ENCODE results near the gene LEPROT.

LEPROT gene

DNA sequence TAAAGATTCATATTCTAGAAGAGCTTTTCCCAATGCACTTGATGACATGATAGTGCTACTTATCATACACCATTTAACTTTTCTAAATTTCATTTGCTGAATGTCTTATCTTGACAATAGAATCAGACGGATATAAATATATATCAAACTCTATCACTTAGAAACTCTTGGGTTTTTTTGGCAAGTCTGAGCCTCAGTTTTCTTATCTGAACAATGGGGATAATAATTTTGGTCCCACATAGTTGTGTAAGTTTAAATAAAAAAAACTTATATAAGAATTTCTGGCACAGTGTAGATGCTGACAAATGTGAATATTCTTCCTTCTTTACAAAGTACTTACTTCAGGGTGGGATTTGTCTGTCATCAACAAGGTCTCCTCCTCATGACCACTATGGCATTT lies 21.5 kb upstream of the LEPROT start:
- Mint-ChIP-seq H3K9me3 (no peaks in the 10 kb centered on the region), H3K27ac (no peak overlapping the region), H3K4me3 (no peak overlapping the region), H3K27me3 (peaks cover 12% of the 10 kb centered on the region), H3K36me3 (peaks cover 5% of the 10 kb centered on the region), H3K4me1 (peaks cover 7% of the 10 kb centered on the region)
- ATAC-seq, result no peak

DNA sequence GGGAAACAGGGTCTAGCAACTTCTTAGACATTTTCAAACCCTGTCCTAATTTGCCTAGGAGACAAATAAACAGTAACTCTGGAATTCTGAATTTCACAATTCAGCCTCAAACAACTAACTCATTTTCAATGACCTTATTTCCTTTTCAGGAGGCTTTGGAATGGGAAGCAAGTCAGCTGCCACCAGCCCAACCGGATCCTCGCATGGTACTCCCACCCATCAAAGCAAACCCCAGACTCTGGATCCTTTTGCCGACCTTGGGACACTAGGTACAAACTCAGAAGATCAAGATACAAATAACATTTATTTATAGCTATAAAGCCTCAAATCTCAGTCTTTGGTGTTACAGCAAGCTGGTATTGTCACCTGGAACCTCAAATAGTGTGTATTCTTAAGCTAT lies 18.9 kb upstream of the LEPROT start:
- peaks cover under 1% of the 10 kb centered on the region for H3K4me1 Mint-ChIP-seq
- H3K27me3 Mint-ChIP-seq, result peaks cover 23% of the 10 kb centered on the region
- H3K4me3 Mint-ChIP-seq, result no peak overlapping the region
- H3K9me3 Mint-ChIP-seq, result no peaks in the 10 kb centered on the region
- no peak overlapping the region for H3K27ac Mint-ChIP-seq
- peaks cover 6% of the 10 kb centered on the region for H3K36me3 Mint-ChIP-seq
- ATAC-seq, result no peak

DNA sequence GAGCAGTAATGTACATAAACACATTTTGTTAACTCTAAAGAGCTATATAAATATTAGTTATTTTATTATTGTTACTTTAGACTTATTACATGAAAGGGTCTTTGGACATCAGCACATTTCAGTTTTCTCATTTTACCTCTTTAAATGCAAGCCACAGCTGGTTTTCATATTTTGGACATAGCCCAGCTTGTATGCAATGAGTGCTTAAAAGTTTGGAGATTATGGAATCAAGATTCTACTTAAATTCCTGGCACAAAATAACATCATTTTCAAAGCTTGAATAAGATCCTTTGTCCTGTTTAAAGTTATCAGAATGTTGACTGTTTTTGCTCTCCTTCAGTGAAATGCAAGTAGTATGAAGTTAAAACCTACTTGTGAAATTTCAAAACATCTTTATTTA lies 15.5 kb upstream of the LEPROT start:
- Mint-ChIP-seq H3K4me1 (no peaks in the 10 kb centered on the region), H3K4me3 (no peak overlapping the region), H3K27ac (no peak overlapping the region), H3K27me3 (peaks cover 24% of the 10 kb centered on the region), H3K36me3 (peaks cover 16% of the 10 kb centered on the region), H3K9me3 (no peaks in the 10 kb centered on the region)
- no peak for ATAC-seq

DNA sequence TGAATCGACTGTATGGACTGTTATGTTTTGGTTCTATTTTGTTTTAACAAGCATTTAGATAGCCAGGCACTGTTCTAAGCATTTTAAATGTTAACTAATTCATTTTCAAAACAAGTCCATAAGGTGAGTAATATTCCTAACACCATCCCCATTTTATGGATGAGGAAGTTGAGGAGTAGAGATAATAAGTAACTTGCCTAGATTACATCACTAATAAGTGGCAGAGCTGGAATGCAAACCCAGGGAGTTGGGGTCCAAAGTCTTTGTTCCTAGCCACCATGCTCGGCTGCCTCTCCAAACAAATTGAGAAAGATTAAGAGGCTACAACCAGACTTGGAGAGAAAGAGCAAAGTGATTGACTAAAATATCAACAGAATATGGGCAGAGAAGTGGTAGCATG lies 12.6 kb upstream of the LEPROT start:
- no peaks in the 10 kb centered on the region for H3K4me1 Mint-ChIP-seq
- ATAC-seq, result no peak

DNA sequence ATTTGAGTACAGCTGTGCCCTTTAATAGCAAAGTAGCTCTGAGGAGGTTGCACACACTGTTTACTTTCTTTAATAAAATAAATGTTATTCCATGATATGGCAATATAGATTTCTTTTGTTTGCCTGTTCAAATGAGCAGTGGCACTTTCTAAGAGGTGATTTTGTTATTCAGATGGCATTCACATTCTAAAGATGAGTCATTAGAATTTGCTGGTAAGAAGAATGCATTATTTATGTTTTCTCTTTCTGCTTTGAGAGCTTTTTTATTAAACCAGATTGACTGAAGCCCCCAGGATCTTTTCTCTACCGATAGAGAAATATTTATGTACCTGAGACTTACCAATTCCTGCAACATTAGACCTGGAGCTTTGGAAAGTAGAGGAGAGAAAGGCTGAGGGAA lies 11.2 kb upstream of the LEPROT start:
- Mint-ChIP-seq H3K27me3 (peaks cover 24% of the 10 kb centered on the region), H3K36me3 (peaks cover 20% of the 10 kb centered on the region), H3K9me3 (no peaks in the 10 kb centered on the region), H3K27ac (no peak overlapping the region), H3K4me3 (no peak overlapping the region), H3K4me1 (no peaks in the 10 kb centered on the region)
- ATAC-seq, result no peak

More for the DNA sequence above, 12.6 kb upstream of the LEPROT start:
- peaks cover 20% of the 10 kb centered on the region for H3K36me3 Mint-ChIP-seq
- H3K4me3 Mint-ChIP-seq, result no peak overlapping the region
- H3K27me3 Mint-ChIP-seq, result peaks cover 24% of the 10 kb centered on the region
- no peaks in the 10 kb centered on the region for H3K9me3 Mint-ChIP-seq
- no peak overlapping the region for H3K27ac Mint-ChIP-seq

- no peak for ATAC-seq
- Mint-ChIP-seq H3K4me3 (no peak overlapping the region), H3K4me1 (no peaks in the 10 kb centered on the region), H3K27me3 (peaks cover 24% of the 10 kb centered on the region), H3K36me3 (peaks cover 20% of the 10 kb centered on the region), H3K9me3 (no peaks in the 10 kb centered on the region), H3K27ac (no peak overlapping the region)
Measured at GRCh38 chr1:65409816-65410326, 10.6 kb upstream of the LEPROT start.

DNA sequence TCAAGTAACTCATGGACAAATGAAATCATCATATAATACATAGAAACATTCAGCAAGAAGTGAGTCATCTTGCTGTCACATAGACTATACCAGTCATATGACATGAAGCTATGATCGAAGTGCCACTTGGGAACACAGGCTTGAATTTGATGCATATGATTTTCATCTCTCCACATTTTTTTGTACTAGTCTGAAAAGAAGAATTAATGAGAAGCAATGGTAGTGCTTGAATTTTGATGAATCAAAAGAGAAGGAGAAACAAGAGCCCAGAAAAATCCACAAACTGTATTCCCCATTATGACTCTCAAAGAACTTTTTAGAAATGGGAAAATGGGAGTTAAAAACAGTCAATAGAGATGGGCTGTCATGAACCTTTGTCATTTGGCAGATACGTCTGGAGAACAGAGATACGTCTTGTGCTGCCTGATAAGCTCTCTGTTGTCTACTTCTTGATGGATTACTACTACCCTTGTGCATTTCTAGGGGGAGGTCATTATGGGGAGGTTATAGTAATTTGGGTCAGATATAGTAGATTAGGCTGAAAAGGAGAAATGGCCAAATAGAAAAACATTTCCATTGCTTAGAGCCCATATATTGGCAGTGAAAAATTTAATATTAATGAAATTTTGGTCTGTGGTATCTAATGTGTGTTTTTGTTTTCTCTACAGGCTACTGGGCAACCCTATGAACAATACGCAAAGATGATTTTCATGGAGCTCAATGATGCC lies 8.0 kb upstream of the LEPROT start:
- H3K27me3 Mint-ChIP-seq, result peaks cover 12% of the 10 kb centered on the region
- no peaks in the 10 kb centered on the region for H3K4me1 Mint-ChIP-seq
- ATAC-seq, result no peak
- no peaks in the 10 kb centered on the region for H3K9me3 Mint-ChIP-seq
- H3K36me3 Mint-ChIP-seq, result peaks cover 14% of the 10 kb centered on the region
- no peak overlapping the region for H3K4me3 Mint-ChIP-seq
- H3K27ac Mint-ChIP-seq, result no peak overlapping the region

DNA sequence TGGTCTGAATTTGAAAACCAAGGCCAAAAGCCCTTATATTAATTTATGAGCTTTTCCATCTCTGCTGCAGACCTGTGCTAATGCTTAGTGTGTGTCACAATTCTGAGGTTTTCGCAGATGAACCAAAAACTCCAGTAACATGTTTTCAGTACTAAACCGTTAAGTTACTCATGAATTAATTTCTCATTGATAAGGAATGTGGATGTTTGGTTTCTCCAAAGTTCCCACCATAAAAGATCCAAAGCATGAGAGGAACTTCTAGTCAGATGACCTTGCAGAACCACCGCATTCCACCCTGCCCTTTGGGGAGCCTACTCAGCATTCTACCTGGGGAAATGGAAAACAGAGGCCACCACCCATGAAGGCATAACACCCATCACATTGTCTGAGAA lies 7.5 kb upstream of the LEPROT start:
- H3K36me3 Mint-ChIP-seq, result peaks cover 12% of the 10 kb centered on the region
- H3K27ac Mint-ChIP-seq, result no peak overlapping the region
- no peak for ATAC-seq
- no peaks in the 10 kb centered on the region for H3K4me1 Mint-ChIP-seq
- H3K9me3 Mint-ChIP-seq, result no peaks in the 10 kb centered on the region
- H3K4me3 Mint-ChIP-seq, result no peak overlapping the region
- H3K27me3 Mint-ChIP-seq, result peaks cover 12% of the 10 kb centered on the region

- Mint-ChIP-seq H3K36me3 (peaks cover 8% of the 10 kb centered on the region), H3K27ac (no peak overlapping the region), H3K27me3 (peaks cover 12% of the 10 kb centered on the region), H3K4me1 (peaks cover 6% of the 10 kb centered on the region), H3K4me3 (no peak overlapping the region), H3K9me3 (no peaks in the 10 kb centered on the region)
- ATAC-seq, result no peak
Measured at GRCh38 chr1:65414538-65414937, 5.9 kb upstream of the LEPROT start.

DNA sequence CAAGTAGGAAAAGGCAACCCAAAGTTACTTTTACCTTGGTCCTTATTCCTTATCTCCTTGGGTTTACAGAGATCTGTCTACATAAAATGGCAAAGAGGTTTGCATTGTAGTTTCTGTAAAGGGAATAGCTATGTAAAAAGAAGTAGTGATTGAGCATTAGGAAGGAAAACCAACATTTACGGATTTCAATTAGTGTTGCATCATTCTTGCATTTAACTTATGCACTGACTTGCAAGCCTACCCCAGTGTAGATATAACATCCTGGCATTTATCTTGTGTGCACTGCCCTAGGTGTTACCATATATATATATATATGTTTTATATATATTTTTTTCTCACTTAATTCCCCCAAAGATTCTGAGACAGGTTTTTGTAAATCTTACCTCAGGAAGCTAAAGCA lies 3.7 kb upstream of the LEPROT start:
- ATAC-seq, result no peak
- H3K27me3 Mint-ChIP-seq, result peaks cover 8% of the 10 kb centered on the region
- H3K9me3 Mint-ChIP-seq, result no peaks in the 10 kb centered on the region
- no peak overlapping the region for H3K4me3 Mint-ChIP-seq
- no peak overlapping the region for H3K27ac Mint-ChIP-seq
- H3K36me3 Mint-ChIP-seq, result peaks cover 3% of the 10 kb centered on the region
- H3K4me1 Mint-ChIP-seq, result peaks cover 9% of the 10 kb centered on the region

DNA sequence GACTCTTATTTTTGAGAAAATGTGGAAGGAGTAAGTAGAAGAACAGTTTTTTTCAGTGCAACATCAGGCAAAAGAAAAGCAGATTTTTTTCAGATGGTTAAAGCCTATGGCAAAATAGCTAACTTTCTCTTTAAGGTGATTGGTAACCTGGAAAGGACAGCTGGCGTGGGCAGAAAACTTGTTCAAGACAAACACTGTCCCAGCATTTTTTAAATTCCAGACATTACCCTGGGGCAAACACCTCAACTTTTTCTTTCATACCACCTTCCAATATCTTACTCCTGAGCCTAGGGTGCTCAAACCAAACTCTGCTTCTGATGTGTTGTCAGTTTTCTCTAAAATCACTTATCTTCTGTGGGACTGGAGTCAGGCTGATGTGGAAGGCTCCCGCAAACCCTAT lies 2.7 kb upstream of the LEPROT start:
- no peaks in the 10 kb centered on the region for H3K36me3 Mint-ChIP-seq
- peaks cover 9% of the 10 kb centered on the region for H3K4me1 Mint-ChIP-seq
- no peak for ATAC-seq
- no peak overlapping the region for H3K27ac Mint-ChIP-seq
- H3K27me3 Mint-ChIP-seq, result no peaks in the 10 kb centered on the region
- no peaks in the 10 kb centered on the region for H3K9me3 Mint-ChIP-seq
- H3K4me3 Mint-ChIP-seq, result no peak overlapping the region

DNA sequence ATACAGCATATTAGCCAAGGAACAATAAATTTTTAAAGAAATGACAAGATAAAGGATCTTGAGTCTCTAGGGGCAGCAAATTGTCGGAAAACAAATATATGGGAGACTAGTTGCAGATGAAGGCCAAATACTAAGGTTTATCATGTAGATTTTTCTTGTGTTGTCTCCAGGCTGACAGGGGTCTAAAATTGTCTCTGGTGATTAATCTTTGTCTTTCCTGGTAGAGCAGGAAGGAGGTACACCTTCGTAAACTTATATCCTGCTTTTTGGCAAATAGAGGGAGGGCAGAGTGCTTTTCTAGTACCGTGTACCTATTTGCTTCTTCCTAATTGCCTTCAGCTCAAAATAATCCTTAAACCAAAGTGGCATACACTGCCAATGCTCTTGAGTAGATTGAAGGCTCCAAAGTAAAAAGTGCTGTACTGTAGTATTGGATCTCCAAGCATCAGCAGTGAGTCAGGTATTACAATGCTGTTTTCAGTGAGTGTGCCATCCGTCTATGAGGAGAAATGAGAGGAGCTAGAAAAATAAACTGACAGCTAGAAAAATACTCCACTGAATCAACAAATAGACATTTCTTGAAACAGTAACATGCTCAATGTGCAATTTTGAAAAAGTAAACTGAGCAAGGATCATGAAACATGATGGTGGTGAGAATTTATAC lies 1.8 kb upstream of the LEPROT start:
- Mint-ChIP-seq H3K27ac (no peak overlapping the region), H3K36me3 (no peaks in the 10 kb centered on the region)

DNA sequence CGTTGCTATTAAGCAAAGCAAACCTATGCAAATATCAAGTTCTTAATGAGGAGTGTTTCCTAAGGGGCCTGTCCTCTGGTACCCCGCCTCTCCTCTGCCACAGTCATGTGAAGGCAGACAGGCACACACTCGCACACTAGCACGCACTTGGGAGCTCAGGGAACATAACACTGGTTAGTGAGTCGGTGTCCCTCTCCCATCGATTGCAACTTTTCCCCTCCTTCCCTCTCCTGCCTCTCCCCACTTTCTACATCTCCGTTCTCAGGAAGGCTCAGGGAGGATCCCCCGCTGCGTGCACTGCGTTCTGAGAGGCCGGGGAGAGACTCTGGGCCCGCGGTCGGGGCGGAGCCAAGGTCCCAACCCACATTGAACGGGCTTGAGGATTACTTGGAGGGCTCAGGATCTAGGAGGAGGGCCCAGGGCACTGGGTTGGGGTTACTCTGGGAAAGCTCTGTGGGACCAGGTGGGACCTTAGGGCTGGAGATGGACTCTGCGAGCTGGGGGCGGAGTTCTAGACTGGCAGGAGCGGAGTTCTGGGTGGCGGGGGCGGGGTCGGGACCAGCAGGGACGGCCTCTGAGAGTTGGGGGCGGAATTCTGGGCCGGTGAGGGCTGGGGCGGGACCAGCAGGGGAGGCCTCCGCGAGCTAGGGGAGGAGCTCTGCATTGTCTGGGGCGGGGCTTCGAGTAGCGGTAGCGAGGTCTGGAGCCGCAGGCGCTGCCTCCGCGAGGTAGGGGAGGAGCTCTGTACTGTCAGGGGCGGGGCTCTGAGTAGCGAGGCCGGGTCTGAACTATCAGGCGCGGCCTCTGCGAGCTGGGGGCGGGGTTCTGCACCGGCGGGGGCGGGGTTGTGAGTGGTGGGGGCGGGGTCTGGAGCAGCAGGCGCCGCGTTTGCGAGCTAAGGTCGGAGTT lies 533 bp upstream of the LEPROT start:
- no peak overlapping the region for H3K27ac Mint-ChIP-seq
- peak; percentile 98 for ATAC-seq
- H3K36me3 Mint-ChIP-seq, result no peaks in the 10 kb centered on the region
- H3K4me1 Mint-ChIP-seq, result peaks cover 14% of the 10 kb centered on the region
- no peaks in the 10 kb centered on the region for H3K9me3 Mint-ChIP-seq
- H3K27me3 Mint-ChIP-seq, result no peaks in the 10 kb centered on the region
- H3K4me3 Mint-ChIP-seq, result no peak overlapping the region

More for the DNA sequence above, 1.8 kb upstream of the LEPROT start:
- Mint-ChIP-seq H3K27me3 (no peaks in the 10 kb centered on the region), H3K4me1 (peaks cover 9% of the 10 kb centered on the region), H3K9me3 (no peaks in the 10 kb centered on the region), H3K4me3 (peak overlapping the region; percentile 8)
- no peak for ATAC-seq

DNA sequence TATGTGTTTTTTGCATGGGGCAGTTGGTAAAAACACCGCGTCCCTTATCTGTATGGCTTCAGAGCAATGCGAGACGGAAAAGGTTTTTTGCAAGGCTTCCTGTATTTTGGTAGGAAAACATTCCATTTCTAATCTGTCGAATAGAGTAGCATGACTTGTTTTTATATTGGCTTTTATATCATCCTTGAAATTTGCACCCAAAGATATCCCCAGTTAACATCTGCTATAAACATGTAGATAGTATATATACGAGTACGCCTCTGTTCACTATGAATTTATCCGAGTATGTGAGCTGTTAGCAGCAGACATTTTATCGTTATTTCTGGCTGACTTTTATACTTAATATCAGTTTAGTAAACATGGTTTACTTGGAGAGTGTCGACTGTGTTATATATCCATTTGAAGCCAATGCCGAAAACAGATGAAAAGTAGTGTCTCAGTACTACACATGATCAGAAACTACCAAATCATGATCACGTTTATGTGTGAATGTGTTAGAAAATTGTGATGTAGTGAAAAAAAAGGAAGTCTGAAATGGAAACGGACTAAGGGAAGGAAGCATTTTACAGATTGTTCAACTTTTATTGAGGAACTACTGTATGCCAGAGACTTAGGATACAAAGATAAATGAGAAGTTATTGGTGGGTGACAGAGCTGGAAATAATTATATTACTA lies 1.0 kb downstream of the LEPROT start:
- Mint-ChIP-seq H3K9me3 (no peaks in the 10 kb centered on the region), H3K27me3 (no peaks in the 10 kb centered on the region), H3K36me3 (peaks cover 14% of the 10 kb centered on the region), H3K4me3 (no peak overlapping the region), H3K4me1 (peaks cover 14% of the 10 kb centered on the region), H3K27ac (no peak overlapping the region)
- no peak for ATAC-seq
